B cell (primary cell): Measurements from ENCODE around the gene SPDYC. TPM values are rescaled to one million over a fixed set of nuclear protein-coding genes. Genes with fewer than 3 reads are reported as not detected.

Experiments
- ATAC-seq: fragments of 200-7000 bp; cut with Tn5 transposase; one replicate; pipeline ENCODE4 v1.10.0; 2021; ENCODE audit warnings: low read depth, mild to moderate bottlenecking, moderate number of reproducible peaks, moderate library complexity
- CTCF ChIA-PET: fragments of 350-600 bp; sonication (Branson Sonifier 250); formaldehyde crosslinking; loops from one replicate; lab custom pipeline; 2021; ENCODE audit warnings: antibody characterized with exemption, inconsistent platforms; lab: Charles Lee
- POLR2A ChIA-PET: fragments of 350-600 bp; sonication (Branson Sonifier 250); formaldehyde crosslinking; loops from one replicate; lab custom pipeline; 2021; ENCODE audit warnings: antibody characterized with exemption; lab: Charles Lee
- DNase-seq: peaks from one replicate; pipeline ENCODE4 v3.0.0; 2013
- H2AFZ ChIP-seq: 2 replicates; pipeline ENCODE4 v1.6.1; 2012; ENCODE audit warnings: mild to moderate bottlenecking, low read depth, low read length; ENCODE audit not compliant: insufficient read depth, poor library complexity, severe bottlenecking
- H3K27ac ChIP-seq, 2 donors: 1 replicate in 1 of 2; 2 replicates in 1 of 2; pipeline ENCODE4 v1.5.1; 2012 to 2013; ENCODE audit warnings: low read length in 2 of 2, mild to moderate bottlenecking in 2 of 2, moderate library complexity in 1 of 2
- H3K27me3 ChIP-seq, 4 experiments: fragments of 200-600 bp in 1 of 4; sonication (generic) in 1 of 4; replicated peaks in 1 of 4; 1 replicate in 2 of 4; 2 replicates in 2 of 4; pipeline versions ENCODE4 v1.6.1 to v1.7.0; 2013 to 2016; ENCODE audit warnings: low read length in 3 of 4, mild to moderate bottlenecking in 2 of 4, mixed read lengths in 1 of 4, moderate library complexity in 1 of 4; ENCODE audit not compliant: insufficient read depth in 4 of 4, control insufficient read depth in 3 of 4; ENCODE audit errors: control extremely low read depth in 1 of 4
- H3K36me3 ChIP-seq, 2 experiments: replicated peaks in 1 of 2; 1 replicate in 1 of 2; 2 replicates in 1 of 2; pipeline versions ENCODE4 v1.6.1 to v1.7.1; 2013; ENCODE audit warnings: low read length in 1 of 2; ENCODE audit not compliant: insufficient read depth in 2 of 2, control insufficient read depth in 1 of 2; ENCODE audit errors: control extremely low read depth in 1 of 2, extremely low read depth in 1 of 2
- H3K4me1 ChIP-seq, 2 donors: fragments of 200-600 bp in 1 of 2; sonication (generic) in 1 of 2; 1 replicate in 1 of 2; 2 replicates in 1 of 2; pipeline versions ENCODE4 v1.5.1 to v1.6.1; 2013 to 2017; ENCODE audit warnings: low read length in 2 of 2; ENCODE audit not compliant: control insufficient read depth in 2 of 2, insufficient read depth in 2 of 2
- H3K4me2 ChIP-seq: replicated peaks from 2 replicates; pipeline ENCODE3; 2012; ENCODE audit warnings: mild to moderate bottlenecking, low read depth, low read length; ENCODE audit not compliant: poor library complexity, severe bottlenecking
- H3K4me3 ChIP-seq, 5 experiments: fragments of 200-600 bp in 1 of 5; sonication (generic) in 1 of 5; 1 replicate in 3 of 5; 2 replicates in 2 of 5; pipeline versions ENCODE4 v1.5.1 to v1.7.0; 2011 to 2016; ENCODE audit warnings: low read length in 4 of 5, mild to moderate bottlenecking in 4 of 5, low read depth in 2 of 5, control low read depth in 1 of 5, moderate library complexity in 1 of 5; ENCODE audit not compliant: insufficient read depth in 1 of 5; ENCODE audit errors: control extremely low read depth in 1 of 5, extremely low read depth in 1 of 5
- H3K79me2 ChIP-seq: fragments of 200-600 bp; sonication (generic); one replicate; pipeline ENCODE4 v1.6.0; 2016; ENCODE audit warnings: low read length; ENCODE audit not compliant: control insufficient read depth, insufficient read depth
- H3K9ac ChIP-seq: fragments of 200-600 bp; sonication (generic); 2 replicates; pipeline ENCODE4 v1.6.1; 2017; ENCODE audit warnings: mild to moderate bottlenecking, low read length, moderate library complexity
- H3K9me3 ChIP-seq, 3 donors: one replicate each; pipeline versions ENCODE4 v1.6.1 to v1.7.1; 2013; ENCODE audit warnings: low read length in 2 of 3; ENCODE audit not compliant: control insufficient read depth in 2 of 3, insufficient read depth in 1 of 3; ENCODE audit errors: control extremely low read depth in 1 of 3
- H4K20me1 ChIP-seq: 2 replicates; pipeline ENCODE4 v1.6.0; 2012; ENCODE audit warnings: mild to moderate bottlenecking, low read length; ENCODE audit not compliant: insufficient read depth, control insufficient read depth, poor library complexity, severe bottlenecking
- H3K27ac Mint-ChIP-seq: one replicate; pipeline ENCODE4 v1.8.0; 2021; ENCODE audit warnings: mixed read lengths
- H3K27me3 Mint-ChIP-seq: one replicate; pipeline ENCODE4 v1.8.0; 2021; ENCODE audit warnings: mixed read lengths
- H3K4me1 Mint-ChIP-seq: one replicate; pipeline ENCODE4 v1.8.0; 2021; ENCODE audit warnings: mixed read lengths
- H3K4me3 Mint-ChIP-seq: one replicate; pipeline ENCODE4 v1.8.0; 2021; ENCODE audit warnings: mixed read lengths
- H3K9me3 Mint-ChIP-seq: one replicate; pipeline ENCODE4 v1.8.0; 2022; ENCODE audit warnings: mixed read lengths; ENCODE audit not compliant: insufficient read depth
- EZH2 ChIP-seq: IDR thresholded peaks from 2 replicates; pipeline ENCODE4 v1.6.1; 2012; ENCODE audit warnings: borderline replicate concordance, low read depth, mild to moderate bottlenecking, moderate library complexity, low read length; ENCODE audit not compliant: insufficient read depth, poor library complexity, severe bottlenecking
- WGBS: methylation state at CpG from one replicate; pipeline ENCODE4 v1.1.5; 2013; ENCODE audit warnings: missing lambda C conversion rate; ENCODE audit not compliant: insufficient coverage; 5-methylcytosine and 5-hydroxymethylcytosine counted together
- intact Hi-C: fragments of 100-400 bp; cut with micrococcal nuclease; formaldehyde crosslinking; loops from one replicate; pipeline ENCODE4 v1.10.0; 2022
- polyA plus RNA-seq: library from polyadenylated mRNA; depleted of rRNA; stranded (reverse); fragments of >200 nt; gene quantifications from 2 replicates; pipeline ENCODE4 v1.2.3, GENCODE V29; 2012
- total RNA-seq, 2 donors: library from RNA; stranded (reverse); fragments of 120-200 nt in 1 of 2; gene quantifications; 1 replicate in 1 of 2; 2 replicates in 1 of 2; pipeline versions ENCODE4 v1.2.3 to v1.2.4, GENCODE V29; 2013 to 2022
- TF ChIP-seq, protein P1 (sequence below): fragments of 200-600 bp; IDR thresholded peaks from one replicate; pipeline ENCODE4 v1.8.0; 2022; ENCODE audit warnings: antibody characterized with exemption, mild to moderate bottlenecking

Gene SPDYC
- total and polyA plus RNA-seq, 2 donors (not counting 1 experiment from before 2014, with no cell fraction given), result not detected

DNA sequence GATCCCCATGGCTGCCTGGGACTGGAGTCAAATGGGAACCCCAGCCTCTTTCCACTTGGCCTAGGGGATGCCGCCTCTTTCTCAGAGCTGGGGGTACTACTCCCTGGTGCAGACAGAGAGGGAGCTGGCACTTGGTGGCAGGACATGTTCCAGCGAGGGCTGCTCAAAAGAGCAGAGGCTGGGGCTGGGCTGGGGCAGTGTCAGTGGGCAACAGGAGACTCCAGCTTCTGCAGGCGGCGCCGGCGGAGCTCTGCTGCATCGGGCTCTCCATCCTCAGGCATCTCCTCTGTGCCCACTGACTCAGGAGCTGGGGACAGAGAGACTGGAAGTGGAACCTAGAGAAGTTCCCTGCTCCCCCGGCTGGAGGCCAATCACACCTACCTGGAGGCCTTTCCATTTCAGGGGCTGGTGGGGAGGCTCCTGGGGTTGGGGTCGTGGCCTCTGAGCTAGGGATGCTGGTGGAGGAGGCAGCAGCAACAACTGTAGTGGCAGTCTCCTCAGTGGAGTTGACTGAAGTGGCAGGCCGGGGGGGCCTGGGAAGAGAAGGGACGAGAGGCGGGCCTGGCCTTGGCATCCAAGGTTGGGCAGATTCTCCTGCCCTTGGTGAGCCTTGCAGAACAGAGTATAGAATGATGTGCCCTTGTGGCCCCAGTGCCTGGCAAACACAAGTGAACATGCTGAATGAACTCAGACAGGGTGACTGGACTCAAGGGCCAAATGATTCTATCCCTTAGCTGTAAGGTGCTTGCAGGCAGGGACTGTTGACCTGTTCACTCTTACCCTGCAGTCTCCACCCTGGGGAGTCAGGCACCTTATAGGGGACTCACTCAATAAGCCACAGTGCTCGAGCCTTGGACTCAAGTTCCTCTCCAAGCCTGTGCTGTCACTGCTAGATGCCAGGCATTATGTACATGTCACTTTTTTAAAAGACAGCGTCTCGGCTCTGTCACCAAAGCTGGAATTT is 41.6 kb upstream of the SPDYC start:
- H3K79me2 ChIP-seq, result peaks cover 78% of the 10 kb centered on the region
- H3K9ac ChIP-seq, result no peak overlapping the region
- TF ChIP-seq, protein P1, sequence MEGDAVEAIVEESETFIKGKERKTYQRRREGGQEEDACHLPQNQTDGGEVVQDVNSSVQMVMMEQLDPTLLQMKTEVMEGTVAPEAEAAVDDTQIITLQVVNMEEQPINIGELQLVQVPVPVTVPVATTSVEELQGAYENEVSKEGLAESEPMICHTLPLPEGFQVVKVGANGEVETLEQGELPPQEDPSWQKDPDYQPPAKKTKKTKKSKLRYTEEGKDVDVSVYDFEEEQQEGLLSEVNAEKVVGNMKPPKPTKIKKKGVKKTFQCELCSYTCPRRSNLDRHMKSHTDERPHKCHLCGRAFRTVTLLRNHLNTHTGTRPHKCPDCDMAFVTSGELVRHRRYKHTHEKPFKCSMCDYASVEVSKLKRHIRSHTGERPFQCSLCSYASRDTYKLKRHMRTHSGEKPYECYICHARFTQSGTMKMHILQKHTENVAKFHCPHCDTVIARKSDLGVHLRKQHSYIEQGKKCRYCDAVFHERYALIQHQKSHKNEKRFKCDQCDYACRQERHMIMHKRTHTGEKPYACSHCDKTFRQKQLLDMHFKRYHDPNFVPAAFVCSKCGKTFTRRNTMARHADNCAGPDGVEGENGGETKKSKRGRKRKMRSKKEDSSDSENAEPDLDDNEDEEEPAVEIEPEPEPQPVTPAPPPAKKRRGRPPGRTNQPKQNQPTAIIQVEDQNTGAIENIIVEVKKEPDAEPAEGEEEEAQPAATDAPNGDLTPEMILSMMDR, result no peak
- no peak for TF ChIP-seq EZH2

More for the DNA sequence above, 41.6 kb upstream of the SPDYC start:
- Histone ChIP-seq H3K4me2 (no peak overlapping the region), H3K36me3 (peaks cover 3 to 83% of the 10 kb centered on the region in 2 experiments), H3K9me3 (no peaks in the 10 kb centered on the region), H3K4me1 (peaks cover 32 to 58% of the 10 kb centered on the region in 2 donors), H3K27me3 (no peaks in the 10 kb centered on the region), H3K4me3 (no peak overlapping the region), H4K20me1 (peaks cover 85% of the 10 kb centered on the region), H3K27ac (no peak overlapping the region), H2AFZ (no peak overlapping the region)
- Mint-ChIP-seq H3K4me3 (no peak overlapping the region), H3K27ac (peak overlapping the region; percentile 56), H3K4me1 (peaks cover 52% of the 10 kb centered on the region), H3K9me3 (no peaks in the 10 kb centered on the region), H3K27me3 (no peaks in the 10 kb centered on the region)
- DNase-seq (no peak), ATAC-seq (no peak)
- ChIA-PET CTCF (interaction anchor here (1.5 to 4.4 kb wide), 2 partner anchors 11 to 16 kb away, joined by 4 to 20 read pairs; partner anchors contain the start of genes TM7SF2 and ZNHIT2), POLR2A (interaction anchor here (0.5 to 8.8 kb wide), 4 partner anchors 9 to 50 kb away, joined by 3 to 160 read pairs (median 4); partner anchors contain the start of genes FAU, MRPL49, SPDYC and ZNHIT2)
- intact Hi-C loops, result no loop called here
- WGBS, result 92% methylated on average over 11 of the region's 15 CpGs
